Epithelial cell of esophagus (primary cell): ENCODE measurements around the gene B3GAT3.

Experiments
- DNase-seq: peaks from one replicate; pipeline ENCODE4 v3.0.0; 2010; ENCODE audit warnings: low read depth
- H3K4me3 ChIP-seq: 2 replicates; pipeline ENCODE4 v1.5.1; 2011; ENCODE audit warnings: mild to moderate bottlenecking, low read length, control low read depth
- CTCF ChIP-seq: IDR thresholded peaks from 2 replicates; pipeline ENCODE4 v1.5.1; 2011; ENCODE audit warnings: low read depth, mild to moderate bottlenecking, low read length, control low read depth, inconsistent platforms; ENCODE audit not compliant: insufficient read depth; ENCODE audit errors: missing control alignments

B3GAT3 gene

GRCh38 chr11:62567018-62567633, 54.7 kb downstream of the B3GAT3 start:
- no peak for DNase-seq
- no peak overlapping the region for H3K4me3 ChIP-seq
- TF ChIP-seq CTCF, result no peak

- no peak overlapping the region for H3K4me3 ChIP-seq
- no peak for DNase-seq
- no peak for TF ChIP-seq CTCF
Observed at GRCh38 chr11:62566247-62566646, 55.5 kb downstream of the B3GAT3 start.
